Activated T-helper 2 cell treated with anti-CD3 and anti-CD28 coated beads, Interferon-gamma antibody, Interleukin-2, Interleukin-4, amounts not matched to agents 10 μg/mL and 5 μg/mL and 100 μg/mL, durations not matched to agents 14 hours and 24 hours and 36 hours (primary cell): ENCODE measurements around the gene MTRR. TPM values are rescaled to one million over a fixed set of nuclear protein-coding genes. Genes with fewer than 3 reads are reported as not detected.

ENCODE experiments used
- DNase-seq: peaks from one replicate; pipeline ENCODE4 v3.0.0; 2021; ENCODE audit warnings: low spot score
- H3K27ac Mint-ChIP-seq: one replicate; pipeline ENCODE4 v1.8.0; 2021; ENCODE audit warnings: mixed read lengths
- H3K27me3 Mint-ChIP-seq: one replicate; pipeline ENCODE4 v1.8.0; 2021; ENCODE audit warnings: low read depth, mixed read lengths
- H3K36me3 Mint-ChIP-seq: one replicate; pipeline ENCODE4 v1.8.0; 2021; ENCODE audit warnings: low read depth, mixed read lengths
- H3K4me1 Mint-ChIP-seq: one replicate; pipeline ENCODE4 v1.8.0; 2021; ENCODE audit warnings: low read depth, mixed read lengths
- H3K4me3 Mint-ChIP-seq: one replicate; pipeline ENCODE4 v1.8.0; 2021; ENCODE audit warnings: low read depth, mild to moderate bottlenecking, moderate library complexity, mixed read lengths
- H3K9me3 Mint-ChIP-seq: one replicate; pipeline ENCODE4 v1.8.0; 2021; ENCODE audit warnings: mixed read lengths
- intact Hi-C: fragments of 100-400 bp; cut with micrococcal nuclease; formaldehyde crosslinking; loops from one replicate; pipeline ENCODE4 v1.15.1; 2023
- total RNA-seq: library from RNA; stranded (reverse); gene quantifications from 2 replicates; pipeline ENCODE4 v1.2.3, GENCODE V29; 2022

Gene MTRR
- total RNA-seq, 1 donor from 2014 or later, result 61.9 TPM

GRCh38 chr5:7848296-7848695 lies 20.7 kb upstream of the MTRR start:
- peaks cover 53% of the 10 kb centered on the region for H3K27me3 Mint-ChIP-seq
- no peak overlapping the region for H3K4me3 Mint-ChIP-seq
- H3K27ac Mint-ChIP-seq, result no peak overlapping the region
- H3K4me1 Mint-ChIP-seq, result peaks cover 16% of the 10 kb centered on the region
- H3K9me3 Mint-ChIP-seq, result peaks cover 3% of the 10 kb centered on the region
- H3K36me3 Mint-ChIP-seq, result no peaks in the 10 kb centered on the region
- intact Hi-C loops, result no loop called here
- no peak for DNase-seq

- Mint-ChIP-seq H3K9me3 (peaks cover 4% of the 10 kb centered on the region), H3K27ac (no peak overlapping the region), H3K36me3 (no peaks in the 10 kb centered on the region), H3K27me3 (peaks cover 42% of the 10 kb centered on the region), H3K4me1 (peaks cover 16% of the 10 kb centered on the region), H3K4me3 (peak overlapping the region; percentile 61)
- DNase-seq, result no peak
- intact Hi-C loops, result loop anchor here (10.0 kb wide), 1 partner anchor 1085 kb away; no protein-coding TSS in a partner anchor
These were observed 19.1 kb upstream of the MTRR start for GRCh38 chr5:7849681-7850394.

- no peak within 1 kb of the TSS for H3K27ac Mint-ChIP-seq
- intact Hi-C loops, result loop anchor here (10.0 kb wide), 1 partner anchor 1086 kb away; no protein-coding TSS in a partner anchor
- H3K9me3 Mint-ChIP-seq, result peaks cover 4% of the 10 kb centered on the region
- peak within 1 kb of the TSS; percentile 61 for H3K4me3 Mint-ChIP-seq
- peaks cover 40% of the 10 kb centered on the region for H3K27me3 Mint-ChIP-seq
- H3K36me3 Mint-ChIP-seq, result no peaks in the 10 kb centered on the region
- peaks cover 16% of the 10 kb centered on the region for H3K4me1 Mint-ChIP-seq
- no peak for DNase-seq
These were observed 18.3 kb upstream of the MTRR start, which contains the start of gene CFAP90 for GRCh38 chr5:7850395-7851239. TSS of gene CFAP90 (minus strand) at chr5:7851133. CDS start at chr5:7851021, 112 bp downstream.

- intact Hi-C loops, result loop anchor here (10.0 kb wide), 1 partner anchor 1086 kb away; no protein-coding TSS in a partner anchor
- Mint-ChIP-seq H3K4me3 (peak overlapping the region; percentile 47), H3K27me3 (peaks cover 39% of the 10 kb centered on the region), H3K4me1 (peaks cover 16% of the 10 kb centered on the region), H3K9me3 (peaks cover 4% of the 10 kb centered on the region), H3K27ac (no peak overlapping the region), H3K36me3 (no peaks in the 10 kb centered on the region)
- DNase-seq, result no peak
These were observed 17.7 kb upstream of the MTRR start for GRCh38 chr5:7851240-7851592.

- intact Hi-C loops, result loop anchor here (10.0 kb wide), 1 partner anchor 1087 kb away; no protein-coding TSS in a partner anchor
These were observed 17.2 kb upstream of the MTRR start for GRCh38 chr5:7851617-7852289.

GRCh38 chr5:7852542-7852941 lies 16.4 kb upstream of the MTRR start:
- H3K27ac Mint-ChIP-seq, result no peak overlapping the region
- peaks cover 30% of the 10 kb centered on the region for H3K27me3 Mint-ChIP-seq
- peak overlapping the region; percentile 38 for H3K4me3 Mint-ChIP-seq
- H3K9me3 Mint-ChIP-seq, result peaks cover 4% of the 10 kb centered on the region
- H3K4me1 Mint-ChIP-seq, result peaks cover 23% of the 10 kb centered on the region
- H3K36me3 Mint-ChIP-seq, result peaks cover 2% of the 10 kb centered on the region
- DNase-seq, result no peak
- intact Hi-C loops, result loop anchor here (10.0 kb wide), 1 partner anchor 1088 kb away; no protein-coding TSS in a partner anchor

More at GRCh38 chr5:7851617-7852289, 17.2 kb upstream of the MTRR start:
- DNase-seq, result no peak
- Mint-ChIP-seq H3K4me3 (no peak overlapping the region), H3K36me3 (no peaks in the 10 kb centered on the region), H3K9me3 (peaks cover 4% of the 10 kb centered on the region), H3K4me1 (peaks cover 18% of the 10 kb centered on the region), H3K27ac (no peak overlapping the region), H3K27me3 (peaks cover 34% of the 10 kb centered on the region)

- Mint-ChIP-seq H3K4me1 (peaks cover 27% of the 10 kb centered on the region), H3K27ac (no peak overlapping the region), H3K36me3 (peaks cover 5% of the 10 kb centered on the region), H3K27me3 (peaks cover 27% of the 10 kb centered on the region), H3K4me3 (no peak overlapping the region), H3K9me3 (peaks cover 4% of the 10 kb centered on the region)
- DNase-seq, result no peak
- intact Hi-C loops, result loop anchor here (10.0 kb wide), 1 partner anchor 1088 kb away; no protein-coding TSS in a partner anchor
These were observed 16.0 kb upstream of the MTRR start for GRCh38 chr5:7852988-7853387.

- Mint-ChIP-seq H3K36me3 (peaks cover 28% of the 10 kb centered on the region), H3K4me3 (no peak overlapping the region), H3K27ac (no peak overlapping the region), H3K4me1 (peaks cover 40% of the 10 kb centered on the region), H3K9me3 (peaks cover 4% of the 10 kb centered on the region), H3K27me3 (peaks cover 10% of the 10 kb centered on the region)
- no peak for DNase-seq
- intact Hi-C loops, result loop anchor here (5.0 to 10.0 kb wide), 2 partner anchors 42 to 1091 kb away; no protein-coding TSS in a partner anchor
These were observed 13.3 kb upstream of the MTRR start for GRCh38 chr5:7855611-7856010.

GRCh38 chr5:7856855-7857254 lies 12.1 kb upstream of the MTRR start:
- Mint-ChIP-seq H3K27ac (no peak overlapping the region), H3K36me3 (peaks cover 38% of the 10 kb centered on the region), H3K27me3 (peaks cover 8% of the 10 kb centered on the region), H3K4me3 (no peak overlapping the region), H3K9me3 (peaks cover 4% of the 10 kb centered on the region), H3K4me1 (peaks cover 33% of the 10 kb centered on the region)
- intact Hi-C loops, result loop anchor here (5.0 to 10.0 kb wide), 2 partner anchors 40 to 1092 kb away; no protein-coding TSS in a partner anchor
- DNase-seq, result peak; percentile 27

- H3K36me3 Mint-ChIP-seq, result peaks cover 39% of the 10 kb centered on the region
- no peak overlapping the region for H3K4me3 Mint-ChIP-seq
- peaks cover 4% of the 10 kb centered on the region for H3K9me3 Mint-ChIP-seq
- H3K27me3 Mint-ChIP-seq, result peaks cover 7% of the 10 kb centered on the region
- intact Hi-C loops, result loop anchor here (5.0 to 10.0 kb wide), 2 partner anchors 40 to 1093 kb away; no protein-coding TSS in a partner anchor
- DNase-seq, result no peak
- peak overlapping the region; percentile 72 for H3K27ac Mint-ChIP-seq
- peaks cover 28% of the 10 kb centered on the region for H3K4me1 Mint-ChIP-seq
These were observed 11.6 kb upstream of the MTRR start for GRCh38 chr5:7857361-7857760.

GRCh38 chr5:7857926-7858632 lies 10.9 kb upstream of the MTRR start:
- peak; percentile 28 for DNase-seq
- Mint-ChIP-seq H3K27ac (peak overlapping the region; percentile 83), H3K36me3 (peaks cover 45% of the 10 kb centered on the region), H3K4me3 (peak overlapping the region; percentile 34), H3K4me1 (peaks cover 27% of the 10 kb centered on the region), H3K9me3 (peaks cover 3% of the 10 kb centered on the region), H3K27me3 (peaks cover 4% of the 10 kb centered on the region)
- intact Hi-C loops, result loop anchor here (1.0 to 10.0 kb wide), 3 partner anchors 11 to 1093 kb away; partner anchors contain the start of genes FASTKD3 and MTRR
